IMR-90 (cell line): ENCODE measurements around the gene KAT2B.

ENCODE experiments used
- CEBPB ChIP-seq: IDR thresholded peaks from 2 replicates; pipeline ENCODE4 v1.6.1; 2012; ENCODE audit warnings: low read depth, low read length, improper control_type of control experiment
- CTCF ChIP-seq: conservative IDR thresholded peaks from 2 replicates; pipeline ENCODE4 v1.5.1; 2012; ENCODE audit warnings: mild to moderate bottlenecking, low read depth, low read length, improper control_type of control experiment
- FOS ChIP-seq: fragments of 150-350 bp; IDR thresholded peaks from 2 replicates; pipeline ENCODE4 v1.6.1; 2016; ENCODE audit warnings: low read depth, low read length
- MAZ ChIP-seq: IDR thresholded peaks from 2 replicates; pipeline ENCODE4 v1.6.1; 2012; ENCODE audit warnings: low read depth, mild to moderate bottlenecking, low read length, improper control_type of control experiment, moderate library complexity, borderline replicate concordance
- NFE2L2 ChIP-seq: fragments of 150-350 bp; IDR thresholded peaks from 2 replicates; pipeline ENCODE4 v1.6.1; 2016; ENCODE audit warnings: low read depth, mild to moderate bottlenecking, low read length
- POLR2A ChIP-seq: IDR thresholded peaks from 2 replicates; pipeline ENCODE4 v1.6.1; 2012; ENCODE audit warnings: mild to moderate bottlenecking, low read depth, low read length
- RAD21 ChIP-seq: IDR thresholded peaks from 2 replicates; pipeline ENCODE4 v1.6.1; 2012; ENCODE audit warnings: low read length, improper control_type of control experiment
- RCOR1 ChIP-seq: IDR thresholded peaks from 2 replicates; pipeline ENCODE4 v1.6.1; 2012; ENCODE audit warnings: mild to moderate bottlenecking, low read length, improper control_type of control experiment; ENCODE audit not compliant: insufficient replicate concordance
- RFX5 ChIP-seq: IDR thresholded peaks from 2 replicates; pipeline ENCODE4 v1.8.0; 2012; ENCODE audit warnings: low read depth, mild to moderate bottlenecking, low read length, moderate library complexity

- TF ChIP-seq CTCF (no peak), POLR2A (no peak), RAD21 (no peak), MAZ (no peak), FOS (no peak), CEBPB (no peak), NFE2L2 (no peak), RFX5 (no peak), RCOR1 (no peak)
Measured at GRCh38 chr3:20064387-20064786, 24.1 kb downstream of the KAT2B start.
